K562 (cell line): ENCODE data around the gene ST3GAL3. TPM values are rescaled to one million over a fixed set of nuclear protein-coding genes. Genes with fewer than 3 reads are reported as not detected.

Experiments used
- BCOR ChIP-seq: fragments of 450-650 bp; IDR thresholded peaks from 2 replicates; pipeline ENCODE4 v1.6.1; 2016
- CREM ChIP-seq: IDR thresholded peaks from 2 replicates; pipeline ENCODE4 v1.6.1; 2014; ENCODE audit warnings: antibody characterized with exemption, low read depth
- E2F3 ChIP-seq: fragments of 250-450 bp; sonication (Bioruptor Pico); IDR thresholded peaks from 2 replicates; pipeline ENCODE4 v1.4.0; 2020; ENCODE audit warnings: mild to moderate bottlenecking
- MECOM ChIP-seq: fragments of 250-450 bp; sonication (Bioruptor Pico); IDR thresholded peaks from 2 replicates; pipeline ENCODE4 v1.8.0; 2022; ENCODE audit warnings: inconsistent platforms
- NFATC3 ChIP-seq: fragments of 450-650 bp; IDR thresholded peaks from 2 replicates; pipeline ENCODE4 v1.6.1; 2017; ENCODE audit warnings: mild to moderate bottlenecking
- NONO ChIP-seq, 2 experiments: fragments of 200-400 bp in 1 of 2; fragments of 450-650 bp in 1 of 2; formaldehyde crosslinking in 1 of 2; IDR thresholded peaks; 2 replicates each; pipeline ENCODE4 v1.6.1; 2017; ENCODE audit warnings: low read depth in 2 of 2, mild to moderate bottlenecking in 2 of 2, moderate library complexity in 2 of 2, low read length in 1 of 2
- NR2C2 ChIP-seq, 2 experiments: fragments of 200-800 bp in 1 of 2; sonication (Bioruptor generic) in 1 of 2; sonication (generic) in 1 of 2; formaldehyde crosslinking in 1 of 2; IDR thresholded peaks; 2 replicates each; pipeline versions ENCODE4 v1.6.1 to v1.8.0; 2016 to 2022; ENCODE audit warnings: mild to moderate bottlenecking in 1 of 2, missing compliant biosample characterization in 1 of 2, missing genetic modification characterization in 1 of 2, missing genetic modification reagents in 1 of 2
- PTTG1 ChIP-seq: fragments of 450-650 bp; IDR thresholded peaks from 2 replicates; pipeline ENCODE4 v1.6.1; 2016; ENCODE audit warnings: low read depth, mild to moderate bottlenecking, missing genetic modification characterization, missing compliant biosample characterization
- RBBP5 ChIP-seq: fragments of 200-600 bp; sonication (generic); IDR thresholded peaks from 2 replicates; pipeline ENCODE4 v1.6.1; 2012; ENCODE audit warnings: borderline replicate concordance, mild to moderate bottlenecking, low read length, control low read depth, inconsistent platforms; ENCODE audit not compliant: insufficient read depth, poor library complexity, severe bottlenecking
- SMARCB1 ChIP-seq: IDR thresholded peaks from 2 replicates; pipeline ENCODE4 v1.6.1; 2011; ENCODE audit warnings: improper control_type of control experiment, low read depth; ENCODE audit not compliant: insufficient read length
- SREBF1 ChIP-seq: fragments of 150-350 bp; IDR thresholded peaks from 2 replicates; pipeline ENCODE4 v1.6.1; 2014; ENCODE audit warnings: antibody characterized with exemption, low read depth, low read length, borderline replicate concordance
- ZC3H8 ChIP-seq: fragments of 450-650 bp; IDR thresholded peaks from 2 replicates; pipeline ENCODE4 v1.6.1; 2017
- ZNF589 ChIP-seq: fragments of 200-800 bp; sonication (Bioruptor generic); IDR thresholded peaks from 2 replicates; pipeline ENCODE4 v1.6.1; 2016; ENCODE audit warnings: low read depth, missing genetic modification characterization, missing compliant biosample characterization
- polyA plus RNA-seq, 8 experiments: library from polyadenylated mRNA; depleted of rRNA in 4 of 8; stranded (reverse) in 5 of 8; unstranded in 3 of 8; fragments of >200 nt; fragmentation: Nextera tagmentation in 2 of 8; fragmentation: Illumina TruSeq in 1 of 8; extraction: Ambion mirVana in 2 of 8; extraction: Trizol in 1 of 8; gene quantifications; 2 replicates each; pipeline versions ENCODE4 v1.2.1 to v1.2.3, GENCODE V29; 2011 to 2014; ENCODE audit warnings: inconsistent platforms in 1 of 8, missing spikeins in 1 of 8
- total RNA-seq, 7 experiments: library from RNA; depleted of rRNA in 6 of 7; stranded (reverse); fragments of >200 nt in 6 of 7; fragmentation: Illumina TruSeq in 2 of 7; extraction: Trizol in 2 of 7; gene quantifications; 2 replicates each; pipeline versions ENCODE4 v1.2.1 to v1.2.3, GENCODE V29; 2011 to 2021; ENCODE audit warnings: low replicate concordance in 1 of 7
- TF ChIP-seq, protein P1 (sequence below): sonication (generic); formaldehyde crosslinking; IDR thresholded peaks from 2 replicates; pipeline ENCODE4 v1.8.1; 2023; ENCODE audit warnings: mild to moderate bottlenecking, missing genetic modification reagents
- TF ChIP-seq, protein P2 (sequence below), 2 experiments: fragments of 450-650 bp in 1 of 2; IDR thresholded peaks; 2 replicates each; pipeline ENCODE4 v1.6.1; 2011 to 2017; ENCODE audit warnings: low read depth in 2 of 2, antibody characterized with exemption in 1 of 2, borderline replicate concordance in 1 of 2, low read length in 1 of 2, mild to moderate bottlenecking in 1 of 2, mixed read lengths in 1 of 2; ENCODE audit not compliant: control insufficient read depth in 1 of 2
- TF ChIP-seq, protein P3 (sequence below), 2 experiments: fragments of 450-650 bp; conservative IDR thresholded peaks; 2 replicates each; pipeline ENCODE4 v1.6.1; 2017; ENCODE audit warnings: mild to moderate bottlenecking in 2 of 2, moderate library complexity in 2 of 2
- TF ChIP-seq, protein P4 (sequence below), 2 experiments: IDR thresholded peaks; 2 replicates each; pipeline ENCODE4 v1.6.1; 2011; ENCODE audit warnings: borderline replicate concordance in 1 of 2, control low read depth in 1 of 2, low read depth in 1 of 2, low read length in 1 of 2, mild to moderate bottlenecking in 1 of 2, mixed read lengths in 1 of 2, moderate library complexity in 1 of 2; ENCODE audit not compliant: insufficient read depth in 1 of 2, insufficient read length in 1 of 2, poor library complexity in 1 of 2, severe bottlenecking in 1 of 2; ENCODE audit errors: extremely low read depth in 1 of 2

The ST3GAL3 gene
- total and polyA plus RNA-seq, 9 of the 15 experiments (the other 6 are each of a cell fraction or from before 2014, with no cell fraction given), result 1.2 to 18.9 (median 11.0) TPM

DNA sequence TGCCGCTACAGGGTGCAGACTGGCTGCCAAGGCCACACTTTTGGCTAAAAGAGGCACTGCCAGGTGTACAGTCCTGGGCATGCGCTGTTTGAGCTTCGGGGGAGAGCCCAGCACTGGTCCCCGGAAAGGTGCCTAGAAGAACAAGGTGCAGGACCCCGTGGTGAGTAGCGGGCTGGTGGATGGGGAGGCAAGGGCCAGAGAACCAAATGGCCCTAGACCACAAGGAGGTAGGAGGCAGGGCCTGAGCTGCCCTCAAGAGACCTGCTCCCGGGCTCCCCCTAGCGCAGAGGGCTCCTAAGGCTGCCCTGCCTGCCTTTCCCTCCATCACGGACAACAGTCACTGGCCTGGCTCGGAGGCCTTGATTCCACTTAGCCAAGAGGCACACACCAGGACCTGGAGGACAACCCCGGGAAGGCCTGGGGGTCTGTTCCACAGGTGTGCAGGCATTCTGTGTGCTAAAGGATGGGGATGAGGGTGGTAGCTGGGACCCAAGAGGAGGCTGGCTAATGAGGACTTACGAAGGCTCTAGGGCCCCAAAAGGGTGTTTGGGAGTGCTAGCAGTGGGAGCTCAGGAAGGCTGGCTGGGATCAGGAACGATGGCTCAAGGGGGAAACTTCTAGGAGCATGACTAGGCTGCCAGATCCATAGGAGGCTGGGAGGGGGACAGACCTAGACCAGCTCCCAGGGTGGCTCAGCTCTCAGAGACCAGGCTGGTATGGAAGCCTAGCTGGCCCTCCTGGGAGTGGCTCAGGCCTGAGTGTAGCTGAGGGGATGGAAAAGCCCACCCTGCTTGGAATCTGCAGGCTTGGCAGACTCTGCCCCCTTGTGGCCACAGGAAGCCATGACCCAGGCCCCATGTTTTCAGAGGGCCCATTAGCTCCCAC is 227.0 kb downstream of the ST3GAL3 start (continued):
- TF ChIP-seq, protein P1, sequence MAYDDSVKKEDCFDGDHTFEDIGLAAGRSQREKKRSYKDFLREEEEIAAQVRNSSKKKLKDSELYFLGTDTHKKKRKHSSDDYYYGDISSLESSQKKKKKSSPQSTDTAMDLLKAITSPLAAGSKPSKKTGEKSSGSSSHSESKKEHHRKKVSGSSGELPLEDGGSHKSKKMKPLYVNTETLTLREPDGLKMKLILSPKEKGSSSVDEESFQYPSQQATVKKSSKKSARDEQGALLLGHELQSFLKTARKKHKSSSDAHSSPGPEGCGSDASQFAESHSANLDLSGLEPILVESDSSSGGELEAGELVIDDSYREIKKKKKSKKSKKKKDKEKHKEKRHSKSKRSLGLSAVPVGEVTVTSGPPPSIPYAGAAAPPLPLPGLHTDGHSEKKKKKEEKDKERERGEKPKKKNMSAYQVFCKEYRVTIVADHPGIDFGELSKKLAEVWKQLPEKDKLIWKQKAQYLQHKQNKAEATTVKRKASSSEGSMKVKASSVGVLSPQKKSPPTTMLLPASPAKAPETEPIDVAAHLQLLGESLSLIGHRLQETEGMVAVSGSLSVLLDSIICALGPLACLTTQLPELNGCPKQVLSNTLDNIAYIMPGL (CRISPR knock-in tag), result no peak
- no peak for TF ChIP-seq NR2C2 (CRISPR knock-in tag; IDR thresholded peaks at IDR 0.05)
- TF ChIP-seq NR2C2 (tag; IDR thresholded peaks at IDR 0.05), result no peak
- no peak for TF ChIP-seq RBBP5
- no peak for TF ChIP-seq BCOR
- no peak for TF ChIP-seq CREM
- TF ChIP-seq SREBF1, result 0 out of 2 replicates have a peak, but pooled peaks have one; percentile 15
- no peak for TF ChIP-seq ZC3H8
- TF ChIP-seq ZNF589 (CRISPR knock-in tag), result no peak
- TF ChIP-seq, protein P2, sequence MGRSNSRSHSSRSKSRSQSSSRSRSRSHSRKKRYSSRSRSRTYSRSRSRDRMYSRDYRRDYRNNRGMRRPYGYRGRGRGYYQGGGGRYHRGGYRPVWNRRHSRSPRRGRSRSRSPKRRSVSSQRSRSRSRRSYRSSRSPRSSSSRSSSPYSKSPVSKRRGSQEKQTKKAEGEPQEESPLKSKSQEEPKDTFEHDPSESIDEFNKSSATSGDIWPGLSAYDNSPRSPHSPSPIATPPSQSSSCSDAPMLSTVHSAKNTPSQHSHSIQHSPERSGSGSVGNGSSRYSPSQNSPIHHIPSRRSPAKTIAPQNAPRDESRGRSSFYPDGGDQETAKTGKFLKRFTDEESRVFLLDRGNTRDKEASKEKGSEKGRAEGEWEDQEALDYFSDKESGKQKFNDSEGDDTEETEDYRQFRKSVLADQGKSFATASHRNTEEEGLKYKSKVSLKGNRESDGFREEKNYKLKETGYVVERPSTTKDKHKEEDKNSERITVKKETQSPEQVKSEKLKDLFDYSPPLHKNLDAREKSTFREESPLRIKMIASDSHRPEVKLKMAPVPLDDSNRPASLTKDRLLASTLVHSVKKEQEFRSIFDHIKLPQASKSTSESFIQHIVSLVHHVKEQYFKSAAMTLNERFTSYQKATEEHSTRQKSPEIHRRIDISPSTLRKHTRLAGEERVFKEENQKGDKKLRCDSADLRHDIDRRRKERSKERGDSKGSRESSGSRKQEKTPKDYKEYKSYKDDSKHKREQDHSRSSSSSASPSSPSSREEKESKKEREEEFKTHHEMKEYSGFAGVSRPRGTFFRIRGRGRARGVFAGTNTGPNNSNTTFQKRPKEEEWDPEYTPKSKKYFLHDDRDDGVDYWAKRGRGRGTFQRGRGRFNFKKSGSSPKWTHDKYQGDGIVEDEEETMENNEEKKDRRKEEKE (IDR thresholded peaks at IDR 0.05; ENCODE audit: borderline replicate concordance in 1 of 2, control insufficient read depth in 1 of 2, low read depth in 2 of 2, low read length in 1 of 2), result no peak
- 0 out of 4 replicates have a peak, but pooled peaks of 1 of the 2 experiments have one; percentile 52 for TF ChIP-seq NONO (IDR thresholded peaks at IDR 0.05; ENCODE audit: low read depth in 2 of 2, low read length in 1 of 2)
- no peak for TF ChIP-seq MECOM (CRISPR knock-in tag)
- TF ChIP-seq E2F3 (CRISPR knock-in tag), result no peak
- TF ChIP-seq PTTG1 (tag), result no peak
- TF ChIP-seq, protein P3, sequence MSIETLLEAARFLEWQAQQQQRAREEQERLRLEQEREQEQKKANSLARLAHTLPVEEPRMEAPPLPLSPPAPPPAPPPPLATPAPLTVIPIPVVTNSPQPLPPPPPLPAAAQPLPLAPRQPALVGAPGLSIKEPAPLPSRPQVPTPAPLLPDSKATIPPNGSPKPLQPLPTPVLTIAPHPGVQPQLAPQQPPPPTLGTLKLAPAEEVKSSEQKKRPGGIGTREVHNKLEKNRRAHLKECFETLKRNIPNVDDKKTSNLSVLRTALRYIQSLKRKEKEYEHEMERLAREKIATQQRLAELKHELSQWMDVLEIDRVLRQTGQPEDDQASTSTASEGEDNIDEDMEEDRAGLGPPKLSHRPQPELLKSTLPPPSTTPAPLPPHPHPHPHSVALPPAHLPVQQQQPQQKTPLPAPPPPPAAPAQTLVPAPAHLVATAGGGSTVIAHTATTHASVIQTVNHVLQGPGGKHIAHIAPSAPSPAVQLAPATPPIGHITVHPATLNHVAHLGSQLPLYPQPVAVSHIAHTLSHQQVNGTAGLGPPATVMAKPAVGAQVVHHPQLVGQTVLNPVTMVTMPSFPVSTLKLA (conservative IDR thresholded peaks at IDR 0.05), result no peak
- TF ChIP-seq NFATC3, result no peak
- TF ChIP-seq SMARCB1, result no peak
- TF ChIP-seq, protein P4, sequence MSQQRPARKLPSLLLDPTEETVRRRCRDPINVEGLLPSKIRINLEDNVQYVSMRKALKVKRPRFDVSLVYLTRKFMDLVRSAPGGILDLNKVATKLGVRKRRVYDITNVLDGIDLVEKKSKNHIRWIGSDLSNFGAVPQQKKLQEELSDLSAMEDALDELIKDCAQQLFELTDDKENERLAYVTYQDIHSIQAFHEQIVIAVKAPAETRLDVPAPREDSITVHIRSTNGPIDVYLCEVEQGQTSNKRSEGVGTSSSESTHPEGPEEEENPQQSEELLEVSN (IDR thresholded peaks at IDR 0.05; ENCODE audit: borderline replicate concordance in 1 of 2, extremely low read depth in 1 of 2, insufficient read depth in 1 of 2, insufficient read length in 1 of 2, low read depth in 1 of 2, low read length in 1 of 2, poor library complexity in 1 of 2, severe bottlenecking in 1 of 2), result peak in 1 of 2 experiments; percentile 25
